ENCODE measurements around the gene COTL1. TPM values are rescaled to one million over a fixed set of nuclear protein-coding genes. Genes with fewer than 3 reads are reported as not detected.

Gene COTL1
- total RNA-seq, 1 donor from 2014 or later, result 483 TPM

- Mint-ChIP-seq H3K9me3 (no peaks in the 10 kb centered on the region), H3K27me3 (ENCODE audit: low read depth) (no peaks in the 10 kb centered on the region), H3K4me1 (ENCODE audit: low read depth) (peaks cover 74% of the 10 kb centered on the region), H3K36me3 (ENCODE audit: low read depth) (peaks cover 21% of the 10 kb centered on the region), H3K4me3 (ENCODE audit: low read depth) (no peak overlapping the region), H3K27ac (peak overlapping the region; percentile 85)
- intact Hi-C loops (cut with micrococcal nuclease), result no loop called here
- no peak for DNase-seq (ENCODE audit: low spot score)
Observed at GRCh38 chr16:84517366-84517765, 100.5 kb downstream of the COTL1 start.

Other genes starting within 250 kb of the COTL1 start
- gene ATP2C2, start 249.5 kb downstream of the COTL1 start, total RNA-seq, result not detected in 2 replicates
- gene MEAK7, start 113.4 kb downstream of the COTL1 start, total RNA-seq, result 15.4 and 19.4 TPM in 2 replicates
- 57.7 and 59.6 TPM in 2 replicates for gene KLHL36, start 30.4 kb upstream of the COTL1 start, total RNA-seq
- 151 and 170 TPM in 2 replicates for gene USP10, start 81.9 kb upstream of the COTL1 start, total RNA-seq
- gene CRISPLD2, start 201.9 kb upstream of the COTL1 start, total RNA-seq, result 0.16 and 0.23 TPM in 2 replicates